ENCODE data around the gene NDUFA8.

NDUFA8 gene

DNA sequence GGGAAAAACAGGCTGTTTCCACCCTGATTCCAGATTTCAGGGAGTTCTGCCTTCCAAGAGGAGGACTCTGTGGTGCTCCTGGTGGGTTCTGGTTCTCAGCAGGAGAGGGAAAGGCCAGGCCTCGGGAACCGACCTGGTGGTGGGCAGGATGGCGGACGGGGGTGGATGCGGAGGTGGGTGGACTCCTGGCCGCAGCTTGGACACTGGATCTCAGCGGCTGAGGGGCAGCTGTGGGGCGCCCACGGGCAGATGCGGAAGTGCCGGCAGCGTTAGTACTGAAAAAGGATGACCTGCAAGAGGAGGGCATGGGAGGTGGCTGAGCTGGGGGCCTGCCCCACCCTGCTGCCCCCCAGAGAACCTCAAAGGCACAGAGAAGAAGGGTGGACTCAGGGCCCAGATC is 44.9 kb upstream of the NDUFA8 start:
- no peak overlapping the region for H3K9ac ChIP-seq (ENCODE audit: low read length)
- H3K4me2 ChIP-seq (ENCODE audit: low read length), result no peak overlapping the region
- no peaks in the 10 kb centered on the region for H3K79me2 ChIP-seq (ENCODE audit: control insufficient read depth, insufficient read depth, low read length, poor library complexity)
- no peak overlapping the region for H3K23ac ChIP-seq (ENCODE audit: low read length)
- no peak overlapping the region for H2AFZ ChIP-seq (ENCODE audit: insufficient read depth, low read length, poor library complexity)
- no peak overlapping the region for H3K4me3 ChIP-seq (ENCODE audit: low read depth, low read length)
- H2BK12ac ChIP-seq (ENCODE audit: low read length), result no peak overlapping the region
- no CpG with 5 or more reads among the region's 12 CpGs for WGBS (ENCODE audit: extremely low coverage, insufficient coverage, insufficient read length)
- peaks cover 4% of the 10 kb centered on the region for H3K9me3 ChIP-seq (ENCODE audit: insufficient read depth, low read depth, low read length)
- H4K91ac ChIP-seq (ENCODE audit: low read depth, low read length), result no peak overlapping the region
- H2BK120ac ChIP-seq (ENCODE audit: insufficient read depth, low read length, poor library complexity), result no peak overlapping the region
- H4K8ac ChIP-seq (ENCODE audit: low read depth, low read length), result no peak overlapping the region
- no peaks in the 10 kb centered on the region for H3K4me1 ChIP-seq (ENCODE audit: control insufficient read depth in 1 of 2, insufficient read depth in 2 of 2, low read length in 2 of 2)
- no peak overlapping the region for H4K12ac ChIP-seq (ENCODE audit: low read depth, low read length)
- H2BK5ac ChIP-seq (ENCODE audit: low read depth, low read length, poor library complexity), result no peak overlapping the region
- DNase-seq, result no peak
- H3K79me1 ChIP-seq (ENCODE audit: low read length), result no peaks in the 10 kb centered on the region
- no peaks in the 10 kb centered on the region for H3K27me3 ChIP-seq (ENCODE audit: insufficient read depth, low read length)
- no peak overlapping the region for H3K18ac ChIP-seq (ENCODE audit: low read length)
- no peak overlapping the region for H3K14ac ChIP-seq (ENCODE audit: low read length)
- no peaks in the 10 kb centered on the region for H3K36me3 ChIP-seq (ENCODE audit: control insufficient read depth in 1 of 2, insufficient read depth in 2 of 2, low read length in 2 of 2)
- no peak overlapping the region for H3K4ac ChIP-seq (ENCODE audit: low read depth, low read length)
- H2AK5ac ChIP-seq (ENCODE audit: low read length), result no peak overlapping the region
- H3K27ac ChIP-seq (ENCODE audit: low read depth, low read length), result no peak overlapping the region

DNA sequence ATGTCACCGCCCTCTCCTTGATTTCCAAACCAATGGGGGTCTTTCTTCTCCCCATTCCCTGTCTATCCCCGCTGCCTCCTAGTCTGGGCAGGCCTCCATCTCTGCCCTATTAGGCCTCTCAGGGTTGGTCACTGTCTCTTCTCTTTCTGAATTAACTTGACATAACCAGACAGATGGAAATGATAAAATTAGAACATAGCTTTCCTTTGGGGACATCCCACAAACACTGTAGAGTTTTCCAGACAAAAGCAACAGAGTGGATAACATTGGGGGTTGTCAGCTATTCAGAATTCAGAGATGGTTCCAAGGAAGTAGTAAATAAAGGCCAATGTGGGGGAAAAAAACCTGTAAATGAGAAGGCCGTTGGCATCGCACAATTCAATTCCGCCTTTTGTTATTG is 44.5 kb upstream of the NDUFA8 start:
- H2BK120ac ChIP-seq (ENCODE audit: insufficient read depth, low read length, poor library complexity), result no peak overlapping the region
- no peak overlapping the region for H2AFZ ChIP-seq (ENCODE audit: insufficient read depth, low read length, poor library complexity)
- no peaks in the 10 kb centered on the region for H3K79me2 ChIP-seq (ENCODE audit: control insufficient read depth, insufficient read depth, low read length, poor library complexity)
- H3K27ac ChIP-seq (ENCODE audit: low read depth, low read length), result no peak overlapping the region
- H3K14ac ChIP-seq (ENCODE audit: low read length), result no peak overlapping the region
- no peak overlapping the region for H3K4me3 ChIP-seq (ENCODE audit: low read depth, low read length)
- no peak overlapping the region for H2AK5ac ChIP-seq (ENCODE audit: low read length)
- H3K36me3 ChIP-seq (ENCODE audit: control insufficient read depth in 1 of 2, insufficient read depth in 2 of 2, low read length in 2 of 2), result no peaks in the 10 kb centered on the region
- no peaks in the 10 kb centered on the region for H3K79me1 ChIP-seq (ENCODE audit: low read length)
- WGBS (ENCODE audit: extremely low coverage, insufficient coverage, insufficient read length), result no CpG with 5 or more reads among the region's 5 CpGs
- no peak overlapping the region for H4K8ac ChIP-seq (ENCODE audit: low read depth, low read length)
- H3K18ac ChIP-seq (ENCODE audit: low read length), result no peak overlapping the region
- no peak overlapping the region for H3K23ac ChIP-seq (ENCODE audit: low read length)
- no peak overlapping the region for H4K91ac ChIP-seq (ENCODE audit: low read depth, low read length)
- H2BK12ac ChIP-seq (ENCODE audit: low read length), result no peak overlapping the region
- H4K12ac ChIP-seq (ENCODE audit: low read depth, low read length), result no peak overlapping the region
- no peak overlapping the region for H3K9ac ChIP-seq (ENCODE audit: low read length)
- no peaks in the 10 kb centered on the region for H3K27me3 ChIP-seq (ENCODE audit: insufficient read depth, low read length)
- H3K4me2 ChIP-seq (ENCODE audit: low read length), result no peak overlapping the region
- no peak overlapping the region for H3K4ac ChIP-seq (ENCODE audit: low read depth, low read length)
- no peak overlapping the region for H2BK5ac ChIP-seq (ENCODE audit: low read depth, low read length, poor library complexity)
- no peak for DNase-seq
- peaks cover 4% of the 10 kb centered on the region for H3K9me3 ChIP-seq (ENCODE audit: insufficient read depth, low read depth, low read length)
- no peaks in the 10 kb centered on the region for H3K4me1 ChIP-seq (ENCODE audit: control insufficient read depth in 1 of 2, insufficient read depth in 2 of 2, low read length in 2 of 2)

DNA sequence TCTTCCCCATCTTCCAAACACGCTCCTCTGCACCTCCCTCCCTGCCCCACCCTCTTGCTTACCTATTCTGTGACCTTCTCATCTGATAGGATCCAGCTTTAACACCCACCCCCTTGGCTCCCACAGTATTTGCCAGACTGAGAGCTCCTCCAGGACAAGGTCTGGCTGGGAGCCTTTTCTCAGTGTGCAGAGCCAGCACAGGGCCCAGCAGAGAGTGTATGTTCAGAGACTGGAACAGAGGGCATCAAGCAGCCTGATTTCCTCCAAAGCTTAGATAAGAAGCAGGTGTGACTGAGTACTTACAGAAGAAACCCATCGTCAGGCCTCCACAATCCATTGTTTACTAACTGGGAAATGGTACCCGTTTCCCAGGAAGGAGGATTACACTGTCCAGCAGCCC is 42.5 kb upstream of the NDUFA8 start:
- no peak overlapping the region for H3K4me2 ChIP-seq (ENCODE audit: low read length)
- H4K91ac ChIP-seq (ENCODE audit: low read depth, low read length), result no peak overlapping the region
- H4K8ac ChIP-seq (ENCODE audit: low read depth, low read length), result no peak overlapping the region
- H3K9me3 ChIP-seq (ENCODE audit: insufficient read depth, low read depth, low read length), result peaks cover 4% of the 10 kb centered on the region
- WGBS (ENCODE audit: extremely low coverage, insufficient coverage, insufficient read length), result 100% methylated on average over 1 of the region's 3 CpGs
- no peak overlapping the region for H2BK120ac ChIP-seq (ENCODE audit: insufficient read depth, low read length, poor library complexity)
- no peak overlapping the region for H2AFZ ChIP-seq (ENCODE audit: insufficient read depth, low read length, poor library complexity)
- no peak overlapping the region for H3K9ac ChIP-seq (ENCODE audit: low read length)
- H3K14ac ChIP-seq (ENCODE audit: low read length), result no peak overlapping the region
- no peaks in the 10 kb centered on the region for H3K79me2 ChIP-seq (ENCODE audit: control insufficient read depth, insufficient read depth, low read length, poor library complexity)
- no peak overlapping the region for H2BK5ac ChIP-seq (ENCODE audit: low read depth, low read length, poor library complexity)
- no peak overlapping the region for H3K18ac ChIP-seq (ENCODE audit: low read length)
- no peak overlapping the region for H3K27ac ChIP-seq (ENCODE audit: low read depth, low read length)
- no peak overlapping the region for H4K12ac ChIP-seq (ENCODE audit: low read depth, low read length)
- H3K27me3 ChIP-seq (ENCODE audit: insufficient read depth, low read length), result no peaks in the 10 kb centered on the region
- H3K23ac ChIP-seq (ENCODE audit: low read length), result no peak overlapping the region
- H3K79me1 ChIP-seq (ENCODE audit: low read length), result no peaks in the 10 kb centered on the region
- H2BK12ac ChIP-seq (ENCODE audit: low read length), result no peak overlapping the region
- no peaks in the 10 kb centered on the region for H3K36me3 ChIP-seq (ENCODE audit: control insufficient read depth in 1 of 2, insufficient read depth in 2 of 2, low read length in 2 of 2)
- H3K4me1 ChIP-seq (ENCODE audit: control insufficient read depth in 1 of 2, insufficient read depth in 2 of 2, low read length in 2 of 2), result no peaks in the 10 kb centered on the region
- H2AK5ac ChIP-seq (ENCODE audit: low read length), result no peak overlapping the region
- no peak for DNase-seq
- no peak overlapping the region for H3K4me3 ChIP-seq (ENCODE audit: low read depth, low read length)
- H3K4ac ChIP-seq (ENCODE audit: low read depth, low read length), result no peak overlapping the region

DNA sequence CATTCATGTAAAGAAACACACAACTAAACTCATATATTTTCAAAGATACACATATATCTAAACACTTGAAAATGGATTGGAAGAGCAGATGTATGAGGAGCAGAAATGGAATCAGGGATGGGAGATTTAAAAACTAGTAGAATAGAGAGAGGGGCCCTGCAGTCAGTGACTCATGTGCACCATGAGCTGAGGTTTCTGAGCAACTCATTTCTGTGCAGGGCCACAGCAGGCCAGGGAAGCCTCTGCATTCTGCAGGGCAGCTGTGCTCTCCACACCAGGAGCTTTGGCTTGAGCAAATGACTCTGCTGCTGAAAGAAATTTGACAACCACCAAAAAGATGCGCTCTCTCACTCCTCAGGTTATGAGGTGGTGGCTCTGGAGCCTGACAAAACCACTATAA is 42.1 kb upstream of the NDUFA8 start:
- H3K4me1 ChIP-seq (ENCODE audit: control insufficient read depth in 1 of 2, insufficient read depth in 2 of 2, low read length in 2 of 2), result no peaks in the 10 kb centered on the region
- H2AK5ac ChIP-seq (ENCODE audit: low read length), result no peak overlapping the region
- no peak overlapping the region for H4K12ac ChIP-seq (ENCODE audit: low read depth, low read length)
- no peak overlapping the region for H3K23ac ChIP-seq (ENCODE audit: low read length)
- H3K79me1 ChIP-seq (ENCODE audit: low read length), result no peaks in the 10 kb centered on the region
- H3K36me3 ChIP-seq (ENCODE audit: control insufficient read depth in 1 of 2, insufficient read depth in 2 of 2, low read length in 2 of 2), result no peaks in the 10 kb centered on the region
- no peak overlapping the region for H2BK120ac ChIP-seq (ENCODE audit: insufficient read depth, low read length, poor library complexity)
- no peak overlapping the region for H3K9ac ChIP-seq (ENCODE audit: low read length)
- no peak overlapping the region for H4K91ac ChIP-seq (ENCODE audit: low read depth, low read length)
- H3K4me3 ChIP-seq (ENCODE audit: low read depth, low read length), result no peak overlapping the region
- H3K27ac ChIP-seq (ENCODE audit: low read depth, low read length), result no peak overlapping the region
- no peak overlapping the region for H2BK12ac ChIP-seq (ENCODE audit: low read length)
- H3K4me2 ChIP-seq (ENCODE audit: low read length), result no peak overlapping the region
- peaks cover 2% of the 10 kb centered on the region for H3K9me3 ChIP-seq (ENCODE audit: insufficient read depth, low read depth, low read length)
- H3K18ac ChIP-seq (ENCODE audit: low read length), result no peak overlapping the region
- H3K4ac ChIP-seq (ENCODE audit: low read depth, low read length), result no peak overlapping the region
- H3K79me2 ChIP-seq (ENCODE audit: control insufficient read depth, insufficient read depth, low read length, poor library complexity), result no peaks in the 10 kb centered on the region
- no peak for DNase-seq
- no peak overlapping the region for H4K8ac ChIP-seq (ENCODE audit: low read depth, low read length)
- H2AFZ ChIP-seq (ENCODE audit: insufficient read depth, low read length, poor library complexity), result no peak overlapping the region
- WGBS (ENCODE audit: extremely low coverage, insufficient coverage, insufficient read length), result no CpG with 5 or more reads among the region's 1 CpG
- no peak overlapping the region for H2BK5ac ChIP-seq (ENCODE audit: low read depth, low read length, poor library complexity)
- H3K14ac ChIP-seq (ENCODE audit: low read length), result no peak overlapping the region
- no peaks in the 10 kb centered on the region for H3K27me3 ChIP-seq (ENCODE audit: insufficient read depth, low read length)

All from trophoblast cell (in vitro differentiated cells and primary cell).